Measurements from ENCODE around the gene SLC38A7. TPM values are rescaled to one million over a fixed set of nuclear protein-coding genes. Genes with fewer than 3 reads are reported as not detected.

The SLC38A7 gene
- total and polyA plus RNA-seq, 2 experiments from 2014 or later, result 13.9 to 27.8 TPM

GRCh38 chr16:58624209-58624608 lies 60.4 kb downstream of the SLC38A7 start:
- H3K4me3 ChIP-seq, result no peak overlapping the region
- H3K4me3 Mint-ChIP-seq, result no peak overlapping the region
- peaks cover 9% of the 10 kb centered on the region for H3K4me1 Mint-ChIP-seq
- no peaks in the 10 kb centered on the region for H3K9me2 ChIP-seq (ENCODE audit: insufficient read depth)
- no peaks in the 10 kb centered on the region for H3F3A ChIP-seq (replicated peaks; ENCODE audit: low read depth)
- ATAC-seq, result no peak
- H3K4me1 ChIP-seq (ENCODE audit: insufficient read depth), result no peaks in the 10 kb centered on the region
- H4K20me1 ChIP-seq (replicated peaks; ENCODE audit: insufficient read depth), result peaks cover 74% of the 10 kb centered on the region
- peaks cover 24% of the 10 kb centered on the region for H3K36me3 ChIP-seq (ENCODE audit: insufficient read depth)
- peaks cover 98% of the 10 kb centered on the region for H3K79me2 ChIP-seq (replicated peaks; ENCODE audit: insufficient read depth)
- H3K27ac Mint-ChIP-seq, result no peak overlapping the region
- no peak overlapping the region for H2AFZ ChIP-seq
- H3K4me2 ChIP-seq, result no peak overlapping the region
- H3K27me3 Mint-ChIP-seq (ENCODE audit: insufficient read depth, low read depth, poor library complexity), result peaks cover 2% of the 10 kb centered on the region
- no peak for TF ChIP-seq POLR2AphosphoS5 (IDR thresholded peaks at IDR 0.05; ENCODE audit: low read depth)
- TF ChIP-seq EZH2 (IDR thresholded peaks at IDR 0.05; ENCODE audit: low read depth, unreplicated experiment), result no peak
- TF ChIP-seq CTCF (conservative IDR thresholded peaks at IDR 0.05; ENCODE audit: low read depth in 2 of 2), result no peak
- no peak for TF ChIP-seq STAT1 (IDR thresholded peaks at IDR 0.05; ENCODE audit: unreplicated experiment)
- TF ChIP-seq JUNB (IDR thresholded peaks at IDR 0.05; ENCODE audit: unreplicated experiment), result no peak
- no peak for TF ChIP-seq ZNF331 (CRISPR knock-in tag; IDR thresholded peaks at IDR 0.05; ENCODE audit: low read depth)
- TF ChIP-seq ZNF462 (CRISPR knock-in tag; IDR thresholded peaks at IDR 0.05), result no peak
- no peak for TF ChIP-seq ETS1 (IDR thresholded peaks at IDR 0.05)
- TF ChIP-seq REST (IDR thresholded peaks at IDR 0.05; ENCODE audit: unreplicated experiment), result no peak
- no peak for TF ChIP-seq ZNF114 (CRISPR knock-in tag; IDR thresholded peaks at IDR 0.05)
- TF ChIP-seq NANOG (IDR thresholded peaks at IDR 0.05; ENCODE audit: borderline replicate concordance), result no peak
- H3K36me3 Mint-ChIP-seq (ENCODE audit: low read depth), result peaks cover 50% of the 10 kb centered on the region
- H3K27ac ChIP-seq (ENCODE audit: low read depth), result no peak overlapping the region
- H3K9me3 Mint-ChIP-seq, result no peaks in the 10 kb centered on the region
- DNase-seq (ENCODE audit: low spot score), result no peak
- no peaks in the 10 kb centered on the region for H3K27me3 ChIP-seq (ENCODE audit: insufficient read depth)
